GM18858 (cell line): ENCODE data around the gene SBK2.

ENCODE experiments used
- ATAC-seq: cut with Tn5 transposase; IDR thresholded peaks from one replicate; pipeline ENCODE4 v1.9.1; 2021; ENCODE audit not compliant: unreplicated experiment

SBK2 gene

GRCh38 chr19:55487924-55488687, 48.8 kb downstream of the SBK2 start, which contains the start of gene SSC5D:
Gene SSC5D, plus strand, starts transcription at chr19:55488436. Its CDS starts 154 bp downstream, at chr19:55488590.
- ATAC-seq, result no peak

- no peak for ATAC-seq
These were observed 49.7 kb downstream of the SBK2 start for GRCh38 chr19:55486971-55487923.

GRCh38 chr19:55486043-55486970, 50.6 kb downstream of the SBK2 start:
- ATAC-seq, result no peak

GRCh38 chr19:55485439-55486011, 51.4 kb downstream of the SBK2 start:
- ATAC-seq, result no peak

GRCh38 chr19:55484593-55485438, 52.1 kb downstream of the SBK2 start, which contains the start of gene NAT14:
Gene NAT14, plus strand, starts transcription at chr19:55485188. Its CDS starts 521 bp downstream, at chr19:55485709.
- no peak for ATAC-seq

GRCh38 chr19:55483706-55484592, 53.0 kb downstream of the SBK2 start:
- ATAC-seq, result no peak

GRCh38 chr19:55482967-55483705, 53.8 kb downstream of the SBK2 start:
- ATAC-seq, result no peak

GRCh38 chr19:55482156-55482961, 54.6 kb downstream of the SBK2 start:
- no peak for ATAC-seq

- no peak for ATAC-seq
These were observed 55.2 kb downstream of the SBK2 start for GRCh38 chr19:55481794-55482155.

- ATAC-seq, result no peak
These were observed 55.7 kb downstream of the SBK2 start for GRCh38 chr19:55481148-55481793.

GRCh38 chr19:55479451-55480230, 57.3 kb downstream of the SBK2 start:
- ATAC-seq, result no peak

- ATAC-seq, result no peak
These were observed 57.9 kb downstream of the SBK2 start for GRCh38 chr19:55479045-55479444.
